ENCODE data around the gene TLK1.

DNA sequence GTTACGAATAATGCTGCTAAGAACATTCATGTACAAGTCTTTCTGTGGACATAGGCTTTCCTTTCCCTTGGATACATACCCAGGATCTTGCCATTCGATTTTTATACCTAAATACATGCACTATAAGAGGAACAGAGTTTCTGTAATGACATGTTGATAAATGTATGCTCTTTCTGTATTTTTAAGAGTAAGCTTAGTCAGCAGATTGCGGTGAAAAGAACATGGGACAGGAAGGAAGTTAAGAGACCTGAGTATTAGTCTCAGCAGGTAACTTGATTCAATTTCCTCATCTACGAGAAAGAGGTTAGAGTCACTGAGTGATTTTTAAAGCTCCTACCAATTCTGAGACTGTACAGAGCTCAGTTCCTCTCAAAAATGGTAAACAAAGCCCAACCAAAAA lies 2.6 kb upstream of the TLK1 start:
- TF ChIP-seq, protein P1, sequence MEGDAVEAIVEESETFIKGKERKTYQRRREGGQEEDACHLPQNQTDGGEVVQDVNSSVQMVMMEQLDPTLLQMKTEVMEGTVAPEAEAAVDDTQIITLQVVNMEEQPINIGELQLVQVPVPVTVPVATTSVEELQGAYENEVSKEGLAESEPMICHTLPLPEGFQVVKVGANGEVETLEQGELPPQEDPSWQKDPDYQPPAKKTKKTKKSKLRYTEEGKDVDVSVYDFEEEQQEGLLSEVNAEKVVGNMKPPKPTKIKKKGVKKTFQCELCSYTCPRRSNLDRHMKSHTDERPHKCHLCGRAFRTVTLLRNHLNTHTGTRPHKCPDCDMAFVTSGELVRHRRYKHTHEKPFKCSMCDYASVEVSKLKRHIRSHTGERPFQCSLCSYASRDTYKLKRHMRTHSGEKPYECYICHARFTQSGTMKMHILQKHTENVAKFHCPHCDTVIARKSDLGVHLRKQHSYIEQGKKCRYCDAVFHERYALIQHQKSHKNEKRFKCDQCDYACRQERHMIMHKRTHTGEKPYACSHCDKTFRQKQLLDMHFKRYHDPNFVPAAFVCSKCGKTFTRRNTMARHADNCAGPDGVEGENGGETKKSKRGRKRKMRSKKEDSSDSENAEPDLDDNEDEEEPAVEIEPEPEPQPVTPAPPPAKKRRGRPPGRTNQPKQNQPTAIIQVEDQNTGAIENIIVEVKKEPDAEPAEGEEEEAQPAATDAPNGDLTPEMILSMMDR (IDR thresholded peaks at IDR 0.05), result no peak
- TF ChIP-seq POLR2A (IDR thresholded peaks at IDR 0.05), result no peak

Data from right lobe of liver (tissue), 4 donors.